ENCODE measurements around the gene RPL22.

Gene RPL22

DNA sequence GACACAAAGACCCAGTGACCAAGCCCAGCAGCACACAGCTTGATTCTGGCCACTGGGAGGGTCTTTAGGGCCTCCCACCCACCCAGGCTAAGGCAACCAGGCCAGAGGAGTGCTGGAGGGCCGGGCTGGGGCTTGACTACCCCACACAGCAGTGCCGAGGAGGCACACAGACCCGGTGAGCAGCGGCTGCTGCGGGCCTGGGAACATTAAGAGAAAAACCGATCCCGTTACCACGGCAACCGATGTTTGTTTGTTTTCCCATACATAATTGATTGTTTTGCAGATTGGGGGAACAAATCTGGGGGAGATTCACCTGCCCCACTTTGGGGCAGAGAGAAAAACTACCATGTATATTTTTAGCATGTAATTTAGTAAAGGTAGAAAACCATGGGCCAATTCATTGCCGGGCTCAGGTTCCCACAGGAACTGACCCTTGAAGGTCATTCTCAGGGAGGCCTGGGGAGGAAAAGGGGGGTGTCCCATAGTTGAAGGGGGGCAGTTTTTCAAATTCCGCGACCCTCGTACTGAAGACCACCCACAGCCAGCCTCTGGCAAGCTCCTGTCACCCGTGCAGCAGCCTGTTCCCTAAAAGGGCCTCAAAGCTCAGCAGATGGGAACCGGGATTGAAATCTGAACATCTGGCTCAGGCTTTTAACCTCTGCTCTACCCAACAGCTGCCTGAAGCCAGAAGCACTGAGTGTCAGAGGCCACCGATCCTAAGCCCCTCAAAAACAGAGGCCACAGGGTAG, 54.6 kb downstream of the RPL22 start:
- peaks cover 2% of the 10 kb centered on the region for H3K27me3 ChIP-seq (replicated peaks; ENCODE audit: control insufficient read depth, insufficient read depth, low read length, poor library complexity, severe bottlenecking)
- no peaks in the 10 kb centered on the region for H3K9me3 ChIP-seq (ENCODE audit: control insufficient read depth, low read length)
- no peak overlapping the region for H3K27ac ChIP-seq (ENCODE audit: insufficient read depth, low read length, poor library complexity, severe bottlenecking)
- H3K4me3 ChIP-seq (ENCODE audit: insufficient read depth, low read depth, low read length, poor library complexity, severe bottlenecking), result no peak overlapping the region
- H3K36me3 ChIP-seq (ENCODE audit: control insufficient read depth, insufficient read depth, low read length), result no peaks in the 10 kb centered on the region
- DNase-seq, result no peak
- peaks cover 3% of the 10 kb centered on the region for H3K4me1 ChIP-seq (ENCODE audit: control insufficient read depth, insufficient read depth, low read length, poor library complexity, severe bottlenecking)

DNA sequence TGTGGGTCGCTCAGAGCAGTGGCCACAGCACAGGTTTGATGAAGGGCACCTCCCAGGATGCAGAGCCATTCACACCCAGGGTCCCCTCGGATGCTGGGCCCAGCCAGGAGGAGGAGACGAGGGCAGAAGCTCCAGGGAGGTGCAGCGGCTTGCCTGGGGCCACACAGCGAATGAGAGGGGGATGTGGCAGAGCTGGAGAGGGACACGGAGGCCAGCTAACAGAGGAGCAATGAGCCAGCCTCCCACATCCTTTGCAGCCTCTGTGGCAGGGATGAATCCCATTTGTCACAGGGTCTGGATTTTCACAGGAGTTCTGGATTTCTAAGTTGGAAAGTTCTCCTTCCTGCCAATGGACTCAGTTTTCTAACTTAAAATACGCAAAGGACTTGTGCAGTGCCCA, 55.2 kb downstream of the RPL22 start:
- Histone ChIP-seq H3K27ac (ENCODE audit: insufficient read depth, low read length, poor library complexity, severe bottlenecking) (no peak overlapping the region), H3K4me1 (ENCODE audit: control insufficient read depth, insufficient read depth, low read length, poor library complexity, severe bottlenecking) (peaks cover 3% of the 10 kb centered on the region), H3K36me3 (ENCODE audit: control insufficient read depth, insufficient read depth, low read length) (no peaks in the 10 kb centered on the region), H3K9me3 (ENCODE audit: control insufficient read depth, low read length) (no peaks in the 10 kb centered on the region), H3K4me3 (ENCODE audit: insufficient read depth, low read depth, low read length, poor library complexity, severe bottlenecking) (no peak overlapping the region), H3K27me3 (replicated peaks; ENCODE audit: control insufficient read depth, insufficient read depth, low read length, poor library complexity, severe bottlenecking) (peaks cover 2% of the 10 kb centered on the region)
- no peak for DNase-seq

DNA sequence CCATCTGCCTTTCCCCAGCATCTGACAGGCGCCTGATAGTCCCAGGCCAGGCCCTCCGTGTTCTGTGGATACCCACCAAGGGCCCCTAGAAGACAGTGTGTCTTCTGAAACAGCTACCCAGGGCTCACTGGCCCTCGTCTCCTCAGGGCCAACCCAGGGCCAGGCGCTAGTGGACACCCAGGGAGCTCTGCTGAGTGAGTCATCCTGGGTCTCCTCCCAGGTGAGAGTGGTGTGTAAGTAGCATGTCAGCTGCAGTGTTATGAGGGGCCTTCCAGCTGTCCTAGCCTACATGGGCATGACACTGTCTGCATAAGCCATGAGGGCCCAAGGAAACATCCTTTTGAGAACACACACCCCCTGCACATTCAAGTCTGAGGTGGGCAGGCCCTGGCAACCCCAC, 56.0 kb downstream of the RPL22 start:
- Histone ChIP-seq H3K4me3 (ENCODE audit: insufficient read depth, low read depth, low read length, poor library complexity, severe bottlenecking) (no peak overlapping the region), H3K27ac (ENCODE audit: insufficient read depth, low read length, poor library complexity, severe bottlenecking) (no peak overlapping the region), H3K4me1 (ENCODE audit: control insufficient read depth, insufficient read depth, low read length, poor library complexity, severe bottlenecking) (no peaks in the 10 kb centered on the region), H3K9me3 (ENCODE audit: control insufficient read depth, low read length) (no peaks in the 10 kb centered on the region), H3K36me3 (ENCODE audit: control insufficient read depth, insufficient read depth, low read length) (no peaks in the 10 kb centered on the region), H3K27me3 (replicated peaks; ENCODE audit: control insufficient read depth, insufficient read depth, low read length, poor library complexity, severe bottlenecking) (peaks cover 2% of the 10 kb centered on the region)
- no peak for DNase-seq

DNA sequence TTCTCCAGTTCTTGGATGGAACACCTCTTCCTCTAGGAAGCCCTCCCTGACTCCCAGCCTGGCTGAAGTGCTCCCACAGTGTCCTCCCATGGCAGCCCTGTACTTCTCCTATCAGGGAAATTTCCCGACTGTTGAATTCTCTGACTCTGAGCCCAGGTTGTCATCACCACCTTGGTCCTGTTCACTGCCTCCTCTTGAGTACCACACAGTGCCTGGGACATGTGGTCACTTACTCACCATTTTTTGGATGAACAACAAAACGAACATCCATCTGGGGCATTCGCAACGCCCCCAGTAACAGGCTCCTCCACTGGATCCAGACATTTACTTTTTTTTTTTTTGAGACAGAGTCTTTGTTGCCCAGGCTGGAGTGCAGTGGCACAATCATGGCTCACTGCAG, 56.7 kb downstream of the RPL22 start:
- Histone ChIP-seq H3K4me3 (ENCODE audit: insufficient read depth, low read depth, low read length, poor library complexity, severe bottlenecking) (no peak overlapping the region), H3K4me1 (ENCODE audit: control insufficient read depth, insufficient read depth, low read length, poor library complexity, severe bottlenecking) (no peaks in the 10 kb centered on the region), H3K27ac (ENCODE audit: insufficient read depth, low read length, poor library complexity, severe bottlenecking) (no peak overlapping the region), H3K27me3 (replicated peaks; ENCODE audit: control insufficient read depth, insufficient read depth, low read length, poor library complexity, severe bottlenecking) (no peaks in the 10 kb centered on the region), H3K9me3 (ENCODE audit: control insufficient read depth, low read length) (no peaks in the 10 kb centered on the region), H3K36me3 (ENCODE audit: control insufficient read depth, insufficient read depth, low read length) (no peaks in the 10 kb centered on the region)
- DNase-seq, result no peak

DNA sequence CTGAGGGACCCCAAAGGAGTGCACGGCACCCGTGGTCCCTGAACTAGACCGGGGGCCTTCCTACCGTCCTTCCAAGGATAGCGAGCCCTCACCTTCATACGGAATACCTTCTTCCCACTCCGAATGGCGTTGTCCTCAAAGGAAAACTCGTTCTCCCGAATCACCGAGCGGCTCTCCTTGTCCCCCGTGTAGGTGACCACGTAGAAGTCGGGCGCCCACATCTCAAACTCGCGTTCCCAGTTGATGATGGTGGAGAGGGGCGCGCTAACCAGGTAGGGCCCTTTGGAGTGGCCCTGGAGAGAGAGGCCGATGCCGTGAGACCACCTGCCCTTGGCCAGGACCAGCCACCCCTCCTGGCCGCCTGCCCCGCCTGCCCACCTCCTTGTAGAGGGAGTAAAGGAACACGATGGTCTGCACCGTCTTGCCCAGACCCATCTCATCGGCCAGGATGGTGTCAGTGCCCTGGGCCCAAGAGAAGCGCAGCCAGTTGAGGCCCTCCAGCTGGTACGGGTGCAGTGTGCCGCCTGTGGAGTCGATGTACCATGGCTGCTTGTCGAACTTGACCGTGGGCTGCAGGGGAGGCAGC, 57.3 kb downstream of the RPL22 start:
- Histone ChIP-seq H3K4me1 (ENCODE audit: control insufficient read depth, insufficient read depth, low read length, poor library complexity, severe bottlenecking) (no peaks in the 10 kb centered on the region), H3K27me3 (replicated peaks; ENCODE audit: control insufficient read depth, insufficient read depth, low read length, poor library complexity, severe bottlenecking) (no peaks in the 10 kb centered on the region), H3K4me3 (ENCODE audit: insufficient read depth, low read depth, low read length, poor library complexity, severe bottlenecking) (no peak overlapping the region), H3K9me3 (ENCODE audit: control insufficient read depth, low read length) (no peaks in the 10 kb centered on the region), H3K36me3 (ENCODE audit: control insufficient read depth, insufficient read depth, low read length) (no peaks in the 10 kb centered on the region), H3K27ac (ENCODE audit: insufficient read depth, low read length, poor library complexity, severe bottlenecking) (no peak overlapping the region)
- DNase-seq, result no peak

DNA sequence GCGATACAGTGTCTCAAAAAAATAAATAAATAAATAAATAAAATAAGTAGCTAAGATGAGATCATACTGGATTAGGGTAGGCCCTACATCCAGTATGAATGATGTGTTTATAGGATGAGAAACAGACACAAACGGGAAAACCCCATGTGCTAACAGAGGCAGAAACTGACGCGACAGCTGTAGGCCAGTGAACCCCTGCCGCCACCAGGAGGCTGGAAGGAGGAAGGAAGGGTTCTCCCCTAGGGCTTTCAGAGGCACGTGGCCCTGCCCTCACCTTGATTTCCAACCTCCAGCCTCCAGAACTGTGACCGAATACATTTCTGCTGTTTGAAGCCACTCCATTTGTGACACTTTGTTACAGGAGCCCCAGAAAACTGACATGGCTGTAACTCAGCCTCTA, 57.8 kb downstream of the RPL22 start:
- H3K27ac ChIP-seq (ENCODE audit: insufficient read depth, low read length, poor library complexity, severe bottlenecking), result no peak overlapping the region
- no peak for DNase-seq
- H3K9me3 ChIP-seq (ENCODE audit: control insufficient read depth, low read length), result no peaks in the 10 kb centered on the region
- no peaks in the 10 kb centered on the region for H3K4me1 ChIP-seq (ENCODE audit: control insufficient read depth, insufficient read depth, low read length, poor library complexity, severe bottlenecking)
- H3K27me3 ChIP-seq (replicated peaks; ENCODE audit: control insufficient read depth, insufficient read depth, low read length, poor library complexity, severe bottlenecking), result no peaks in the 10 kb centered on the region
- H3K4me3 ChIP-seq (ENCODE audit: insufficient read depth, low read depth, low read length, poor library complexity, severe bottlenecking), result no peak overlapping the region
- no peaks in the 10 kb centered on the region for H3K36me3 ChIP-seq (ENCODE audit: control insufficient read depth, insufficient read depth, low read length)

DNA sequence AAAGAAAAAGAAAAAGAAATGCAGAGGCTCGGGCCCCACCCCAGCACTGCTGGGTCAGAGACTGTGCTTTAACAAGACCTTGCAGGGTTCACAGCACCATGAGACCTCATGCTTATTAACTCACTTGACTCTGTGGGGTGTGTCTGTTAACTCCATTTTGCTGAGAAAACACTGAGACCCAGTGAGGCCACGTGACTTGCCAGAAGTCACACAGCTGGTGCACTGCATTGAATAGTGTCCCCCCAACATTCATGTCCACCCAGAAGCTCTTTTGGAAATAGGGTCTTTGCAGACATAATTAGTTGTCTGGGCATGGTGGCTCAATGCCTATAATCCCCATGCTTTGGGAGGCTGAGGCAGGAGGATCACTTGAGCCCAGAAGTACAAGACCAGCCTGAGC, 59.0 kb downstream of the RPL22 start:
- no peaks in the 10 kb centered on the region for H3K36me3 ChIP-seq (ENCODE audit: control insufficient read depth, insufficient read depth, low read length)

DNA sequence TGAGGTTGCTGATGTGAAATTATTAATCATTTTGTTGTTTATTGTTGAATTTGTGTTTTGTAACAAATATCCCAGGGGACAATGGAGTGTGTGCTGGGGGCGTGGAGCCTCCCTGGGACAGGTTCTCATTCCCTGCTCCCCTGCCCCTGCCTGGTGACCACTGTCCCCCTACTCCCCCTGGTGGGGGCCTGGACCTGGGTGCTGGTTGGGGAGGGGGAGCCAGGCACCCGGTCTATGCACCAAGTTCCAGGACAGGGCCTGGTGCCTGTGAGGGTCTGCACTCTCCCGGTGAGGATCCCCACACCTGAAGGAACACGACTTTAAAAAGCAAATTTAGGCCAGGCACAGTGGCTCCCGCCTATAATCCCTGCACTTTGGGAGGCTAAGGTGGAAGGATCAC, 61.6 kb downstream of the RPL22 start:
- Histone ChIP-seq H3K36me3 (ENCODE audit: control insufficient read depth, insufficient read depth, low read length) (no peaks in the 10 kb centered on the region), H3K4me1 (ENCODE audit: control insufficient read depth, insufficient read depth, low read length, poor library complexity, severe bottlenecking) (no peaks in the 10 kb centered on the region), H3K27ac (ENCODE audit: insufficient read depth, low read length, poor library complexity, severe bottlenecking) (no peak overlapping the region), H3K9me3 (ENCODE audit: control insufficient read depth, low read length) (no peaks in the 10 kb centered on the region), H3K4me3 (ENCODE audit: insufficient read depth, low read depth, low read length, poor library complexity, severe bottlenecking) (no peak overlapping the region), H3K27me3 (replicated peaks; ENCODE audit: control insufficient read depth, insufficient read depth, low read length, poor library complexity, severe bottlenecking) (no peaks in the 10 kb centered on the region)
- no peak for DNase-seq

More for the DNA sequence above, 59.0 kb downstream of the RPL22 start:
- Histone ChIP-seq H3K27me3 (replicated peaks; ENCODE audit: control insufficient read depth, insufficient read depth, low read length, poor library complexity, severe bottlenecking) (no peaks in the 10 kb centered on the region), H3K4me1 (ENCODE audit: control insufficient read depth, insufficient read depth, low read length, poor library complexity, severe bottlenecking) (no peaks in the 10 kb centered on the region), H3K27ac (ENCODE audit: insufficient read depth, low read length, poor library complexity, severe bottlenecking) (no peak overlapping the region), H3K9me3 (ENCODE audit: control insufficient read depth, low read length) (no peaks in the 10 kb centered on the region), H3K4me3 (ENCODE audit: insufficient read depth, low read depth, low read length, poor library complexity, severe bottlenecking) (no peak overlapping the region)
- no peak for DNase-seq

DNA sequence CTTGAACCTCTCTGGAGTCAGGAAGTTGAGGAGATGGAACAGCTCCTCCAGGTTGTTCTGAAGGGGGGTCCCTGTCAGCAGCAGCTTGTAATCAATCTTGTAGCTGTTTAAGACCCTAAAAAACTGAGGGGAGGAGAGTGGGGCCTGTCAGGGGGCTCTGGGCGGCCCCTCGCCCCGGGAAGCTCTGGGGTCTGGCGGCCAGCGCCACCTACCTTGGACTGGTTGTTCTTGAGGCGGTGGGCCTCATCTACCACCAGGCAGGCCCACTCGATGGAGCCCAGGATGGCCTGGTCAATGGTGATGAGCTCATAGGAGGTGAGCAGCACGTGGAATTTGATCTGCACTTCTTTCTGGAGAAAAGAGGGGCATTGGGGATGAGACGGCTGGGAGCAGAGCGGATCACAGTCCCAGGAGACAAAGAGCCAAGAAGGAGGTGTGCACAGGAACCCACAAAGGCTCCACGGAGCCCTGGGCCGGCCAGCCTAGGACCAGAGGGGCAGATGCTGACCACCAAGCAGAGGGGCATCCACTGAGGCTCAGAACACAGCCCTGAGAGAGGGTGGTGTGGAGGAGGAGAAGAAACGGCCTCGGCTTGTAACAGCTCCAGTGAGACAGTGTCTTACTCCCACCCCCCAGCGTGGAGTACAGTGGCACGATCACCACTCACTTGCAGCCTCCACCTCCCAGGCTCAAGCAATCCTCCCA, 62.7 kb downstream of the RPL22 start:
- H3K36me3 ChIP-seq (ENCODE audit: control insufficient read depth, insufficient read depth, low read length), result no peaks in the 10 kb centered on the region
- H3K4me3 ChIP-seq (ENCODE audit: insufficient read depth, low read depth, low read length, poor library complexity, severe bottlenecking), result no peak overlapping the region
- no peaks in the 10 kb centered on the region for H3K27me3 ChIP-seq (replicated peaks; ENCODE audit: control insufficient read depth, insufficient read depth, low read length, poor library complexity, severe bottlenecking)
- DNase-seq, result no peak
- H3K4me1 ChIP-seq (ENCODE audit: control insufficient read depth, insufficient read depth, low read length, poor library complexity, severe bottlenecking), result no peaks in the 10 kb centered on the region
- H3K9me3 ChIP-seq (ENCODE audit: control insufficient read depth, low read length), result no peaks in the 10 kb centered on the region
- no peak overlapping the region for H3K27ac ChIP-seq (ENCODE audit: insufficient read depth, low read length, poor library complexity, severe bottlenecking)
